GM23338 (cell line): ENCODE data around the gene EIF3F. TPM values are rescaled to one million over a fixed set of nuclear protein-coding genes. Genes with fewer than 3 reads are reported as not detected.

ENCODE experiments used
- ATAC-seq: fragments of 200-7000 bp; cut with Tn5 transposase; 3 replicates; pipeline ENCODE4 v1.9.1; 2020
- DNase-seq: peaks from one replicate; pipeline ENCODE4 v3.0.0-alpha.2; 2015; ENCODE audit warnings: low spot score
- H2AFZ ChIP-seq: fragments of 200-600 bp; sonication (generic); 2 replicates; pipeline ENCODE4 v1.8.0; 2016; ENCODE audit warnings: antibody characterized with exemption, mild to moderate bottlenecking, moderate library complexity
- H3F3A ChIP-seq: fragments of 200-600 bp; sonication (generic); replicated peaks from 2 replicates; pipeline ENCODE4 v1.8.0; 2017; ENCODE audit warnings: antibody characterized with exemption, mixed run types, low read depth
- H3K27ac ChIP-seq: fragments of 200-600 bp; sonication (generic); 2 replicates; pipeline ENCODE4 v1.6.1; 2016; ENCODE audit warnings: low read depth
- H3K27me3 ChIP-seq: fragments of 200-600 bp; sonication (generic); 2 replicates; pipeline ENCODE4 v1.8.0; 2016; ENCODE audit warnings: mild to moderate bottlenecking, mixed run types, moderate library complexity; ENCODE audit not compliant: insufficient read depth
- H3K36me3 ChIP-seq: fragments of 200-600 bp; sonication (generic); 2 replicates; pipeline ENCODE4 v1.8.0; 2016; ENCODE audit warnings: mild to moderate bottlenecking; ENCODE audit not compliant: insufficient read depth
- H3K4me1 ChIP-seq: fragments of 200-600 bp; sonication (generic); 2 replicates; pipeline ENCODE4 v1.8.0; 2016; ENCODE audit warnings: mild to moderate bottlenecking, moderate library complexity; ENCODE audit not compliant: insufficient read depth
- H3K4me2 ChIP-seq: fragments of 200-600 bp; sonication (generic); 2 replicates; pipeline ENCODE4 v1.7.1; 2017; ENCODE audit warnings: mixed run types
- H3K4me3 ChIP-seq: fragments of 200-600 bp; sonication (generic); 2 replicates; pipeline ENCODE4 v1.6.1; 2016; ENCODE audit warnings: mixed run types
- H3K79me2 ChIP-seq: fragments of 200-600 bp; sonication (generic); replicated peaks from 2 replicates; pipeline ENCODE4 v1.8.0; 2017; ENCODE audit warnings: mild to moderate bottlenecking; ENCODE audit not compliant: insufficient read depth
- H3K9me2 ChIP-seq: fragments of 200-600 bp; sonication (generic); 2 replicates; pipeline ENCODE4 v1.8.0; 2017; ENCODE audit not compliant: insufficient read depth
- H4K20me1 ChIP-seq: fragments of 200-600 bp; sonication (generic); replicated peaks from 2 replicates; pipeline ENCODE4 v1.8.0; 2017; ENCODE audit warnings: mild to moderate bottlenecking; ENCODE audit not compliant: insufficient read depth
- H3K27ac Mint-ChIP-seq: 2 replicates; pipeline ENCODE4 v1.8.0; 2020; ENCODE audit warnings: inconsistent platforms, mild to moderate bottlenecking, moderate library complexity, mixed read lengths
- H3K27me3 Mint-ChIP-seq: 3 replicates; pipeline ENCODE4 v1.8.0; 2022; ENCODE audit warnings: low read depth, mild to moderate bottlenecking, moderate library complexity, mixed read lengths, inconsistent platforms; ENCODE audit not compliant: insufficient read depth, poor library complexity
- H3K36me3 Mint-ChIP-seq: 3 replicates; pipeline ENCODE4 v1.8.0; 2021; ENCODE audit warnings: low read depth, mild to moderate bottlenecking, inconsistent platforms, moderate library complexity, mixed read lengths
- H3K4me1 Mint-ChIP-seq: 3 replicates; pipeline ENCODE4 v1.8.0; 2020; ENCODE audit warnings: mild to moderate bottlenecking, inconsistent platforms, mixed read lengths
- H3K4me3 Mint-ChIP-seq: 3 replicates; pipeline ENCODE4 v1.8.0; 2021; ENCODE audit warnings: moderate library complexity, mild to moderate bottlenecking, inconsistent platforms, mixed read lengths
- H3K9me3 Mint-ChIP-seq: 3 replicates; pipeline ENCODE4 v1.8.0; 2020; ENCODE audit warnings: moderate library complexity, mild to moderate bottlenecking, inconsistent platforms, mixed read lengths
- CREB1 ChIP-seq: fragments of 250-450 bp; sonication (Bioruptor Pico); IDR thresholded peaks from 2 replicates; pipeline ENCODE4 v1.5.0; 2020; ENCODE audit warnings: low read depth, mild to moderate bottlenecking, moderate library complexity
- EZH2 ChIP-seq: fragments of 200-600 bp; sonication (generic); IDR thresholded peaks from one replicate; pipeline ENCODE4 v1.8.0; 2017; ENCODE audit warnings: antibody characterized with exemption, mild to moderate bottlenecking, low read depth; ENCODE audit not compliant: unreplicated experiment
- EZH2phosphoT487 ChIP-seq: fragments of 200-600 bp; sonication (generic); IDR thresholded peaks from one replicate; pipeline ENCODE4 v1.8.1; 2018; ENCODE audit warnings: antibody characterized with exemption; ENCODE audit not compliant: unreplicated experiment
- JUNB ChIP-seq: IDR thresholded peaks from one replicate; pipeline ENCODE4 v1.6.1; 2016; ENCODE audit warnings: antibody characterized with exemption; ENCODE audit not compliant: unreplicated experiment
- NANOG ChIP-seq: IDR thresholded peaks from 2 replicates; pipeline ENCODE4 v1.6.1; 2016; ENCODE audit warnings: antibody characterized with exemption, borderline replicate concordance
- POLR2AphosphoS5 ChIP-seq: IDR thresholded peaks from 2 replicates; pipeline ENCODE4 v1.6.1; 2016; ENCODE audit warnings: antibody characterized with exemption, low read depth
- STAT1 ChIP-seq: IDR thresholded peaks from one replicate; pipeline ENCODE4 v1.6.1; 2016; ENCODE audit warnings: antibody characterized with exemption; ENCODE audit not compliant: unreplicated experiment
- ZNF114 ChIP-seq: fragments of 250-450 bp; sonication (Bioruptor Pico); IDR thresholded peaks from 2 replicates; pipeline ENCODE4 v1.5.0; 2020; ENCODE audit warnings: mild to moderate bottlenecking, moderate library complexity
- ZNF331 ChIP-seq: fragments of 250-450 bp; sonication (Bioruptor Pico); IDR thresholded peaks from 2 replicates; pipeline ENCODE4 v1.5.0; 2020; ENCODE audit warnings: low read depth, mild to moderate bottlenecking, moderate library complexity
- polyA plus RNA-seq: library from polyadenylated mRNA; unstranded; fragments of >200 nt; fragmentation: Nextera tagmentation; extraction: Ambion mirVana; gene quantifications from 2 replicates; pipeline ENCODE4 v1.2.1, GENCODE V29; 2016
- total RNA-seq: library from RNA; depleted of rRNA; stranded (reverse); fragments of >200 nt; shearing (Covaris generic); gene quantifications from 2 replicates; pipeline ENCODE4 v1.2.3, GENCODE V29; 2014
- TF ChIP-seq, protein P1 (sequence below): IDR thresholded peaks from one replicate; pipeline ENCODE4 v1.6.1; 2018; ENCODE audit warnings: antibody characterized with exemption; ENCODE audit not compliant: unreplicated experiment
- TF ChIP-seq, protein P2 (sequence below): fragments of 250-450 bp; sonication (Bioruptor Pico); IDR thresholded peaks from 2 replicates; pipeline ENCODE4 v1.5.0; 2020; ENCODE audit warnings: mild to moderate bottlenecking, moderate library complexity
- TF ChIP-seq, protein P3 (sequence below), 2 experiments: fragments of 200-600 bp in 1 of 2; sonication (generic) in 1 of 2; conservative IDR thresholded peaks; 2 replicates each; pipeline versions ENCODE4 v1.5.1 to v1.6.1; 2016 to 2017; ENCODE audit warnings: antibody characterized with exemption in 2 of 2, low read depth in 2 of 2, mild to moderate bottlenecking in 2 of 2, moderate library complexity in 1 of 2
- TF ChIP-seq, protein P4 (sequence below): IDR thresholded peaks from 2 replicates; pipeline ENCODE4 v1.6.1; 2016; ENCODE audit warnings: antibody characterized with exemption

Gene EIF3F
- total and polyA plus RNA-seq, 2 experiments from 2014 or later, result 237 to 555 TPM

DNA sequence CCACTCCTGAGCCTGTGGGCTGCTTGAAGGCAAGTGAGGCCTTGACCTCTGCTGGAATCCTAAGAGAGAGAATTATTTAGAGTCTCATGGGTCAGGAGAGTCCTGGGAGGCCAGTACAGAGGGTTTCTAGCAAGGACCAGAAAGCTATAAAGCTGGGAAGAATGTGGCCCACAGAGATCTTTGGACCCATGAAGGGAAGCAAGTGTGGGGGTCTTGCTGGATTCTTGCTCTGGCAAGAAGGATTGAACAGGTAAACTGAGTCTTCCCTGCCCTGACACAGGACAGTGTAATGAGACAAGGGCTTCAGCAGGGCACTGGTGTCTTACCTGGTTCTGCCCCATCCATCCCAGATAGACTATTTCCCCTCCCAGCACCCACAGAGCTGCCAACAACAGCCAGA lies 18.4 kb downstream of the EIF3F start:
- Histone ChIP-seq H4K20me1 (no peaks in the 10 kb centered on the region; the same call in 1 of the 2 replicates), H3K79me2 (no peaks in the 10 kb centered on the region), H3K4me1 (no peaks in the 10 kb centered on the region), H3K36me3 (no peaks in the 10 kb centered on the region), H3K9me2 (no peaks in the 10 kb centered on the region), H3K27ac (no peak overlapping the region), H3K27me3 (no peaks in the 10 kb centered on the region), H3F3A (no peaks in the 10 kb centered on the region), H3K4me2 (no peak overlapping the region), H2AFZ (no peak overlapping the region), H3K4me3 (no peak overlapping the region)
- Mint-ChIP-seq H3K36me3 (no peaks in the 10 kb centered on the region), H3K27ac (no peak overlapping the region), H3K27me3 (peaks cover 5% of the 10 kb centered on the region), H3K4me1 (no peaks in the 10 kb centered on the region), H3K4me3 (no peak overlapping the region), H3K9me3 (no peaks in the 10 kb centered on the region)
- DNase-seq, result no peak
- ATAC-seq, result no peak
- no peak for TF ChIP-seq CREB1 (CRISPR knock-in tag)
- TF ChIP-seq, protein P1, sequence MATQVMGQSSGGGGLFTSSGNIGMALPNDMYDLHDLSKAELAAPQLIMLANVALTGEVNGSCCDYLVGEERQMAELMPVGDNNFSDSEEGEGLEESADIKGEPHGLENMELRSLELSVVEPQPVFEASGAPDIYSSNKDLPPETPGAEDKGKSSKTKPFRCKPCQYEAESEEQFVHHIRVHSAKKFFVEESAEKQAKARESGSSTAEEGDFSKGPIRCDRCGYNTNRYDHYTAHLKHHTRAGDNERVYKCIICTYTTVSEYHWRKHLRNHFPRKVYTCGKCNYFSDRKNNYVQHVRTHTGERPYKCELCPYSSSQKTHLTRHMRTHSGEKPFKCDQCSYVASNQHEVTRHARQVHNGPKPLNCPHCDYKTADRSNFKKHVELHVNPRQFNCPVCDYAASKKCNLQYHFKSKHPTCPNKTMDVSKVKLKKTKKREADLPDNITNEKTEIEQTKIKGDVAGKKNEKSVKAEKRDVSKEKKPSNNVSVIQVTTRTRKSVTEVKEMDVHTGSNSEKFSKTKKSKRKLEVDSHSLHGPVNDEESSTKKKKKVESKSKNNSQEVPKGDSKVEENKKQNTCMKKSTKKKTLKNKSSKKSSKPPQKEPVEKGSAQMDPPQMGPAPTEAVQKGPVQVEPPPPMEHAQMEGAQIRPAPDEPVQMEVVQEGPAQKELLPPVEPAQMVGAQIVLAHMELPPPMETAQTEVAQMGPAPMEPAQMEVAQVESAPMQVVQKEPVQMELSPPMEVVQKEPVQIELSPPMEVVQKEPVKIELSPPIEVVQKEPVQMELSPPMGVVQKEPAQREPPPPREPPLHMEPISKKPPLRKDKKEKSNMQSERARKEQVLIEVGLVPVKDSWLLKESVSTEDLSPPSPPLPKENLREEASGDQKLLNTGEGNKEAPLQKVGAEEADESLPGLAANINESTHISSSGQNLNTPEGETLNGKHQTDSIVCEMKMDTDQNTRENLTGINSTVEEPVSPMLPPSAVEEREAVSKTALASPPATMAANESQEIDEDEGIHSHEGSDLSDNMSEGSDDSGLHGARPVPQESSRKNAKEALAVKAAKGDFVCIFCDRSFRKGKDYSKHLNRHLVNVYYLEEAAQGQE, result no peak
- no peak for TF ChIP-seq STAT1
- TF ChIP-seq ZNF331 (CRISPR knock-in tag), result no peak
- TF ChIP-seq EZH2, result no peak
- TF ChIP-seq, protein P2, sequence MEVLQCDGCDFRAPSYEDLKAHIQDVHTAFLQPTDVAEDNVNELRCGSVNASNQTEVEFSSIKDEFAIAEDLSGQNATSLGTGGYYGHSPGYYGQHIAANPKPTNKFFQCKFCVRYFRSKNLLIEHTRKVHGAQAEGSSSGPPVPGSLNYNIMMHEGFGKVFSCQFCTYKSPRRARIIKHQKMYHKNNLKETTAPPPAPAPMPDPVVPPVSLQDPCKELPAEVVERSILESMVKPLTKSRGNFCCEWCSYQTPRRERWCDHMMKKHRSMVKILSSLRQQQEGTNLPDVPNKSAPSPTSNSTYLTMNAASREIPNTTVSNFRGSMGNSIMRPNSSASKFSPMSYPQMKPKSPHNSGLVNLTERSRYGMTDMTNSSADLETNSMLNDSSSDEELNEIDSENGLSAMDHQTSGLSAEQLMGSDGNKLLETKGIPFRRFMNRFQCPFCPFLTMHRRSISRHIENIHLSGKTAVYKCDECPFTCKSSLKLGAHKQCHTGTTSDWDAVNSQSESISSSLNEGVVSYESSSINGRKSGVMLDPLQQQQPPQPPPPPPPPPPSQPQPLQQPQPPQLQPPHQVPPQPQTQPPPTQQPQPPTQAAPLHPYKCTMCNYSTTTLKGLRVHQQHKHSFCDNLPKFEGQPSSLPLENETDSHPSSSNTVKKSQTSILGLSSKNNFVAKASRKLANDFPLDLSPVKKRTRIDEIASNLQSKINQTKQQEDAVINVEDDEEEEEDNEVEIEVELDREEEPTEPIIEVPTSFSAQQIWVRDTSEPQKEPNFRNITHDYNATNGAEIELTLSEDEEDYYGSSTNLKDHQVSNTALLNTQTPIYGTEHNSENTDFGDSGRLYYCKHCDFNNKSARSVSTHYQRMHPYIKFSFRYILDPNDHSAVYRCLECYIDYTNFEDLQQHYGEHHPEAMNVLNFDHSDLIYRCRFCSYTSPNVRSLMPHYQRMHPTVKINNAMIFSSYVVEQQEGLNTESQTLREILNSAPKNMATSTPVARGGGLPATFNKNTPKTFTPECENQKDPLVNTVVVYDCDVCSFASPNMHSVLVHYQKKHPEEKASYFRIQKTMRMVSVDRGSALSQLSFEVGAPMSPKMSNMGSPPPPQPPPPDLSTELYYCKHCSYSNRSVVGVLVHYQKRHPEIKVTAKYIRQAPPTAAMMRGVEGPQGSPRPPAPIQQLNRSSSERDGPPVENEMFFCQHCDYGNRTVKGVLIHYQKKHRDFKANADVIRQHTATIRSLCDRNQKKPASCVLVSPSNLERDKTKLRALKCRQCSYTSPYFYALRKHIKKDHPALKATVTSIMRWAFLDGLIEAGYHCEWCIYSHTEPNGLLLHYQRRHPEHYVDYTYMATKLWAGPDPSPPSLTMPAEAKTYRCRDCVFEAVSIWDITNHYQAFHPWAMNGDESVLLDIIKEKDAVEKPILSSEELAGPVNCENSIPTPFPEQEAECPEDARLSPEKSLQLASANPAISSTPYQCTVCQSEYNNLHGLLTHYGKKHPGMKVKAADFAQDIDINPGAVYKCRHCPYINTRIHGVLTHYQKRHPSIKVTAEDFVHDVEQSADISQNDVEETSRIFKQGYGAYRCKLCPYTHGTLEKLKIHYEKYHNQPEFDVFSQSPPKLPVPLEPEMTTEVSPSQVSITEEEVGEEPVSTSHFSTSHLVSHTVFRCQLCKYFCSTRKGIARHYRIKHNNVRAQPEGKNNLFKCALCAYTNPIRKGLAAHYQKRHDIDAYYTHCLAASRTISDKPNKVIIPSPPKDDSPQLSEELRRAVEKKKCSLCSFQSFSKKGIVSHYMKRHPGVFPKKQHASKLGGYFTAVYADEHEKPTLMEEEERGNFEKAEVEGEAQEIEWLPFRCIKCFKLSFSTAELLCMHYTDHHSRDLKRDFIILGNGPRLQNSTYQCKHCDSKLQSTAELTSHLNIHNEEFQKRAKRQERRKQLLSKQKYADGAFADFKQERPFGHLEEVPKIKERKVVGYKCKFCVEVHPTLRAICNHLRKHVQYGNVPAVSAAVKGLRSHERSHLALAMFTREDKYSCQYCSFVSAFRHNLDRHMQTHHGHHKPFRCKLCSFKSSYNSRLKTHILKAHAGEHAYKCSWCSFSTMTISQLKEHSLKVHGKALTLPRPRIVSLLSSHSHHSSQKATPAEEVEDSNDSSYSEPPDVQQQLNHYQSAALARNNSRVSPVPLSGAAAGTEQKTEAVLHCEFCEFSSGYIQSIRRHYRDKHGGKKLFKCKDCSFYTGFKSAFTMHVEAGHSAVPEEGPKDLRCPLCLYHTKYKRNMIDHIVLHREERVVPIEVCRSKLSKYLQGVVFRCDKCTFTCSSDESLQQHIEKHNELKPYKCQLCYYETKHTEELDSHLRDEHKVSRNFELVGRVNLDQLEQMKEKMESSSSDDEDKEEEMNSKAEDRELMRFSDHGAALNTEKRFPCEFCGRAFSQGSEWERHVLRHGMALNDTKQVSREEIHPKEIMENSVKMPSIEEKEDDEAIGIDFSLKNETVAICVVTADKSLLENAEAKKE, result no peak
- TF ChIP-seq EZH2phosphoT487, result no peak
- TF ChIP-seq ZNF114 (CRISPR knock-in tag), result no peak
- TF ChIP-seq JUNB, result no peak
- TF ChIP-seq, protein P3, sequence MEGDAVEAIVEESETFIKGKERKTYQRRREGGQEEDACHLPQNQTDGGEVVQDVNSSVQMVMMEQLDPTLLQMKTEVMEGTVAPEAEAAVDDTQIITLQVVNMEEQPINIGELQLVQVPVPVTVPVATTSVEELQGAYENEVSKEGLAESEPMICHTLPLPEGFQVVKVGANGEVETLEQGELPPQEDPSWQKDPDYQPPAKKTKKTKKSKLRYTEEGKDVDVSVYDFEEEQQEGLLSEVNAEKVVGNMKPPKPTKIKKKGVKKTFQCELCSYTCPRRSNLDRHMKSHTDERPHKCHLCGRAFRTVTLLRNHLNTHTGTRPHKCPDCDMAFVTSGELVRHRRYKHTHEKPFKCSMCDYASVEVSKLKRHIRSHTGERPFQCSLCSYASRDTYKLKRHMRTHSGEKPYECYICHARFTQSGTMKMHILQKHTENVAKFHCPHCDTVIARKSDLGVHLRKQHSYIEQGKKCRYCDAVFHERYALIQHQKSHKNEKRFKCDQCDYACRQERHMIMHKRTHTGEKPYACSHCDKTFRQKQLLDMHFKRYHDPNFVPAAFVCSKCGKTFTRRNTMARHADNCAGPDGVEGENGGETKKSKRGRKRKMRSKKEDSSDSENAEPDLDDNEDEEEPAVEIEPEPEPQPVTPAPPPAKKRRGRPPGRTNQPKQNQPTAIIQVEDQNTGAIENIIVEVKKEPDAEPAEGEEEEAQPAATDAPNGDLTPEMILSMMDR (conservative IDR thresholded peaks at IDR 0.05; ENCODE audit: low read depth in 2 of 2), result no peak
- TF ChIP-seq NANOG, result no peak
- TF ChIP-seq, protein P4, sequence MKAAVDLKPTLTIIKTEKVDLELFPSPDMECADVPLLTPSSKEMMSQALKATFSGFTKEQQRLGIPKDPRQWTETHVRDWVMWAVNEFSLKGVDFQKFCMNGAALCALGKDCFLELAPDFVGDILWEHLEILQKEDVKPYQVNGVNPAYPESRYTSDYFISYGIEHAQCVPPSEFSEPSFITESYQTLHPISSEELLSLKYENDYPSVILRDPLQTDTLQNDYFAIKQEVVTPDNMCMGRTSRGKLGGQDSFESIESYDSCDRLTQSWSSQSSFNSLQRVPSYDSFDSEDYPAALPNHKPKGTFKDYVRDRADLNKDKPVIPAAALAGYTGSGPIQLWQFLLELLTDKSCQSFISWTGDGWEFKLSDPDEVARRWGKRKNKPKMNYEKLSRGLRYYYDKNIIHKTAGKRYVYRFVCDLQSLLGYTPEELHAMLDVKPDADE, result no peak
- no peak for TF ChIP-seq POLR2AphosphoS5
